IMR-90 (cell line): Measurements from ENCODE around the gene CDC5L. TPM values are rescaled to one million over a fixed set of nuclear protein-coding genes. Genes with fewer than 3 reads are reported as not detected.
A peak's percentile ranks its signal among the peaks of the same experiment; 100 is the strongest.

Experiments used
- ATAC-seq: fragments of 200-7000 bp; cut with Tn5 transposase; 2 replicates; pipeline ENCODE4 v1.9.1; 2020; ENCODE audit warnings: low read depth, mild to moderate bottlenecking, moderate library complexity
- BruUV-seq: library from RNA; stranded (reverse); fragments of 400-500 nt; replicated peaks from 2 replicates; lab custom pipeline; 2021; lab: Mats Ljungman, UMichigan
- CTCF ChIA-PET: fragments of 300-600 bp; formaldehyde crosslinking; extraction: SDS; loops from one replicate; lab custom pipeline; 2021; ENCODE audit warnings: antibody characterized with exemption; lab: Yijun Ruan, JAX
- POLR2A ChIA-PET: fragments of 300-600 bp; sonication (Branson Sonifier 250); formaldehyde crosslinking; loops from one replicate; lab custom pipeline; 2022; ENCODE audit warnings: antibody characterized with exemption; ENCODE audit not compliant: unreplicated experiment; lab: Charles Lee
- DNase-seq: peaks from one replicate; pipeline ENCODE4 v3.0.0; 2013
- H2AFZ ChIP-seq: replicated peaks from 2 replicates; pipeline ENCODE3; 2013; ENCODE audit warnings: low read length, mild to moderate bottlenecking; ENCODE audit not compliant: poor library complexity
- H2AK5ac ChIP-seq: 2 replicates; pipeline ENCODE4 v1.6.1; 2013; ENCODE audit warnings: low read depth, low read length, inconsistent platforms
- H2AK9ac ChIP-seq: replicated peaks from 2 replicates; pipeline ENCODE3; 2013; ENCODE audit warnings: mild to moderate bottlenecking, low read depth, low read length, moderate library complexity; ENCODE audit not compliant: poor library complexity
- H2BK120ac ChIP-seq: 2 replicates; pipeline ENCODE4 v1.6.1; 2013; ENCODE audit warnings: low read depth, low read length, inconsistent platforms
- H2BK15ac ChIP-seq: 3 replicates; pipeline ENCODE4 v1.6.1; 2013; ENCODE audit warnings: low read depth, low read length, inconsistent platforms
- H2BK20ac ChIP-seq: 2 replicates; pipeline ENCODE4 v1.6.1; 2013; ENCODE audit warnings: low read depth, mild to moderate bottlenecking, inconsistent platforms, low read length, moderate library complexity
- H2BK5ac ChIP-seq: 2 replicates; pipeline ENCODE4 v1.6.1; 2013; ENCODE audit warnings: mild to moderate bottlenecking, low read depth, low read length, inconsistent platforms; ENCODE audit not compliant: poor library complexity, severe bottlenecking
- H3K14ac ChIP-seq: replicated peaks from 2 replicates; pipeline ENCODE4 v1.6.1; 2013; ENCODE audit warnings: low read depth, low read length, inconsistent platforms
- H3K18ac ChIP-seq: 2 replicates; pipeline ENCODE4 v1.6.1; 2013; ENCODE audit warnings: low read depth, low read length, control low read depth
- H3K23ac ChIP-seq: 2 replicates; pipeline ENCODE4 v1.6.1; 2013; ENCODE audit warnings: low read depth, low read length, inconsistent platforms
- H3K27ac ChIP-seq: 2 replicates; pipeline ENCODE4 v1.5.1; 2013; ENCODE audit warnings: mild to moderate bottlenecking, control low read depth, low read length; ENCODE audit not compliant: insufficient read depth
- H3K27me3 ChIP-seq: 2 replicates; pipeline ENCODE4 v1.6.1; 2013; ENCODE audit warnings: low read length; ENCODE audit not compliant: control insufficient read depth, insufficient read depth
- H3K36me3 ChIP-seq: 2 replicates; pipeline ENCODE4 v1.6.1; 2013; ENCODE audit warnings: low read length, mixed read lengths; ENCODE audit not compliant: control insufficient read depth, insufficient read depth
- H3K4ac ChIP-seq: 2 replicates; pipeline ENCODE4 v1.6.1; 2013; ENCODE audit warnings: low read depth, low read length, inconsistent platforms
- H3K4me1 ChIP-seq: 2 replicates; pipeline ENCODE4 v1.6.1; 2013; ENCODE audit warnings: low read length, mixed read lengths; ENCODE audit not compliant: control insufficient read depth, insufficient read depth
- H3K4me2 ChIP-seq: 2 replicates; pipeline ENCODE4 v1.6.1; 2013; ENCODE audit warnings: low read depth, mild to moderate bottlenecking, control low read depth, low read length, moderate library complexity
- H3K4me3 ChIP-seq: 2 replicates; pipeline ENCODE4 v1.5.1; 2013; ENCODE audit warnings: low read depth, mild to moderate bottlenecking, control low read depth, low read length, moderate library complexity; ENCODE audit not compliant: insufficient read depth
- H3K56ac ChIP-seq: 2 replicates; pipeline ENCODE4 v1.6.1; 2013; ENCODE audit warnings: low read length, inconsistent platforms; ENCODE audit not compliant: insufficient read depth; ENCODE audit errors: extremely low read depth
- H3K79me1 ChIP-seq, 2 experiments: 2 replicates each; pipeline ENCODE4 v1.6.1; 2013; ENCODE audit warnings: low read length in 2 of 2, inconsistent platforms in 1 of 2, low read depth in 1 of 2
- H3K9ac ChIP-seq: 2 replicates; pipeline ENCODE4 v1.6.1; 2013; ENCODE audit warnings: low read depth, low read length, control low read depth
- H3K9me1 ChIP-seq: 2 replicates; pipeline ENCODE4 v1.6.1; 2013; ENCODE audit warnings: low read length, inconsistent platforms; ENCODE audit not compliant: insufficient read depth
- H3K9me3 ChIP-seq: 2 replicates; pipeline ENCODE4 v1.6.1; 2013; ENCODE audit warnings: low read length; ENCODE audit not compliant: control insufficient read depth, insufficient read depth
- H4K20me1 ChIP-seq: 2 replicates; pipeline ENCODE4 v1.6.1; 2013; ENCODE audit warnings: low read length, inconsistent platforms; ENCODE audit not compliant: insufficient read depth
- H4K5ac ChIP-seq: 2 replicates; pipeline ENCODE4 v1.6.1; 2013; ENCODE audit warnings: mild to moderate bottlenecking, low read depth, low read length, control low read depth
- H4K8ac ChIP-seq, 2 experiments: 2 replicates each; pipeline ENCODE4 v1.6.1; 2013; ENCODE audit warnings: low read depth in 2 of 2, low read length in 2 of 2, control low read depth in 1 of 2, inconsistent platforms in 1 of 2
- H4K91ac ChIP-seq: 2 replicates; pipeline ENCODE4 v1.6.1; 2013; ENCODE audit warnings: low read depth, low read length, inconsistent platforms; ENCODE audit not compliant: insufficient read depth
- CEBPB ChIP-seq: IDR thresholded peaks from 2 replicates; pipeline ENCODE4 v1.6.1; 2012; ENCODE audit warnings: low read depth, low read length, improper control_type of control experiment
- FOS ChIP-seq: fragments of 150-350 bp; IDR thresholded peaks from 2 replicates; pipeline ENCODE4 v1.6.1; 2016; ENCODE audit warnings: low read depth, low read length
- MAFK ChIP-seq: IDR thresholded peaks from 2 replicates; pipeline ENCODE4 v1.6.1; 2012; ENCODE audit warnings: low read depth, low read length, improper control_type of control experiment
- RAD21 ChIP-seq: IDR thresholded peaks from 2 replicates; pipeline ENCODE4 v1.6.1; 2012; ENCODE audit warnings: low read length, improper control_type of control experiment
- WGBS, 2 experiments: methylation state at CpG; one replicate each; pipeline versions ENCODE4 v1.1.5 to v1.1.7; 2013; ENCODE audit warnings: missing lambda C conversion rate in 2 of 2; ENCODE audit not compliant: insufficient read length in 1 of 2; ENCODE audit errors: extremely low coverage in 2 of 2; 5-methylcytosine and 5-hydroxymethylcytosine counted together
- dilution Hi-C: fragments of 300-500 bp; cut with HindIII; formaldehyde crosslinking; loops from one replicate; pipeline ENCODE4 v1.14.3; 2018; ENCODE audit warnings: low sequenced_read_pairs; ENCODE audit not compliant: unreplicated experiment
- in situ Hi-C: fragments of 300-500 bp; cut with MboI; formaldehyde crosslinking; loops from 3 replicates; pipeline ENCODE4 v1.14.3; 2019; ENCODE audit warnings: low sequenced_read_pairs, inconsistent platforms, mixed read lengths
- intact Hi-C: fragments of 100-400 bp; cut with micrococcal nuclease; formaldehyde crosslinking; loops from 2 replicates; pipeline ENCODE4 v1.10.0; 2022
- polyA plus RNA-seq, 3 experiments: library from polyadenylated mRNA; depleted of rRNA; stranded (reverse); fragments of >200 nt; gene quantifications; 2 replicates each; pipeline ENCODE4 v1.2.3, GENCODE V29; 2012; ENCODE audit warnings: low replicate concordance in 1 of 3
- total RNA-seq: library from RNA; depleted of rRNA; stranded (reverse); fragments of >200 nt; gene quantifications from 2 replicates; pipeline ENCODE4 v1.2.3, GENCODE V29; 2012
- TF ChIP-seq, protein P1 (sequence below): conservative IDR thresholded peaks from 2 replicates; pipeline ENCODE4 v1.5.1; 2012; ENCODE audit warnings: mild to moderate bottlenecking, low read depth, low read length, improper control_type of control experiment

The CDC5L gene
- total and polyA plus RNA-seq, 2 of the 4 experiments (the other 2 are of a cell fraction), result 9.9 to 17.7 TPM

DNA sequence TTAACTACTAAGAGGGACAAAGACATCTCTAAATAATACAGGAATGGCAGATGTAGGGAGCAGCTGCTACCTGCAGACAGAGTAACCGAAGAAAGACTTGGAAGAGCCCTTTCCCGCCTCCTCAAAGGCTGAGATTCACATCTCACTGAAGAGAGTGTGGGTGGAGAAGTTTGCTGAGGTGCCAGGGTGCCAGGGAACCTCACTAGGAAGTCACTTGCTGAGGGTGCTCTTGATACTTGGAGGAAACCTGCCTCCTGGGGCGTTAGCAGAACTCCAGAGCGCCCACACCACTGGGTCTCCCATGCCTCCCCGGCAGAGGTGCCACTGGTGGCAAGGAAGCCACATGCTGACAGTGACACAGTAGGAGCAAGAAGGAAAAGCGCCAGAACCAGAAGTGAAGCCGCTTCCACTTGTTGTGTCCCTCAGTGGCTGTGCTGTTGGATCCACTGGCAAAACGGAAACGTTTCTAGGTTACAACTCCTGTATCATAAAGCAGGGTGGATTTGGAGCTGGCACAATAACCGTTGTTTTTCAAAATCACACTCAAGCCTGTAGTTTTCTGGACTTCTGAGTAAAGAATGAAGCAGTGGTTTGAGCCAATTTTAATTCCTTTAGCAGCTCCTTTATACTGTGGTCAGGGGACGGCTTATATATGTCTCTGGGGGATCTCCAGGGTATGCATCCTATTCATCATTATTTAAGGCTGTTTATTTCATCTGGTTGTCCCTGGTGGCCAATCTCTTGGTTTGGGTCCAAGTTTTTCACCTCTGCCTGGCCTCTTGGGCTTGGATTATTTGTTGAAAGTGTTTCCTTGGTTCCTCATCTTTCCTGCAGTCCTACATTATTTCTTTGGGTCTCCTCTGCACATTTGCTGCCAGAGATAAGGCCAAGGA is 64.5 kb downstream of the CDC5L start (continued):
- TF ChIP-seq, protein P1, sequence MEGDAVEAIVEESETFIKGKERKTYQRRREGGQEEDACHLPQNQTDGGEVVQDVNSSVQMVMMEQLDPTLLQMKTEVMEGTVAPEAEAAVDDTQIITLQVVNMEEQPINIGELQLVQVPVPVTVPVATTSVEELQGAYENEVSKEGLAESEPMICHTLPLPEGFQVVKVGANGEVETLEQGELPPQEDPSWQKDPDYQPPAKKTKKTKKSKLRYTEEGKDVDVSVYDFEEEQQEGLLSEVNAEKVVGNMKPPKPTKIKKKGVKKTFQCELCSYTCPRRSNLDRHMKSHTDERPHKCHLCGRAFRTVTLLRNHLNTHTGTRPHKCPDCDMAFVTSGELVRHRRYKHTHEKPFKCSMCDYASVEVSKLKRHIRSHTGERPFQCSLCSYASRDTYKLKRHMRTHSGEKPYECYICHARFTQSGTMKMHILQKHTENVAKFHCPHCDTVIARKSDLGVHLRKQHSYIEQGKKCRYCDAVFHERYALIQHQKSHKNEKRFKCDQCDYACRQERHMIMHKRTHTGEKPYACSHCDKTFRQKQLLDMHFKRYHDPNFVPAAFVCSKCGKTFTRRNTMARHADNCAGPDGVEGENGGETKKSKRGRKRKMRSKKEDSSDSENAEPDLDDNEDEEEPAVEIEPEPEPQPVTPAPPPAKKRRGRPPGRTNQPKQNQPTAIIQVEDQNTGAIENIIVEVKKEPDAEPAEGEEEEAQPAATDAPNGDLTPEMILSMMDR, result no peak

DNA sequence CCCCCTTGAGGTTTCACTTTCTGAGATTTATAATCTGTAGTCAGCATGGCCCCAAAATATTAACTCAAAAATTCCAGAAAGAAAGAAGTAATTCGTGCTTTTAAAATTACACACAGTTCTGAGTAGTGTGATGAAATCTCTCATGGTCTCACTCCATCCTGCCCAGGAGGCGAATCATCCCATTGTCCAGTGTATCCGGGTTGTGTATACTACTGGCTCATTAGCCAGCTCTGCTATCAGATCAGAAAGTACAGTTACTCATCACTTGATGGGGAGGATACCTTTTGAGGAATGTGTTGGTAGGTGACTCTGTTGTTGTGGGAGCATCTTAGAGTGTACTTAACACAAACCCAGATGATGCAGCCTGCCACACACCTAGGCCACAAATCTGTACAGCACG is 65.2 kb downstream of the CDC5L start:
- Histone ChIP-seq H3K9me3 (no peaks in the 10 kb centered on the region), H3K79me1 (peaks cover 0 to 8% of the 10 kb centered on the region in 2 experiments; a peak in 2 of 4 replicates), H4K8ac (peak overlapping the region in 1 of 2 experiments; percentile 36; a peak in 1 of 4 replicates), H2AK9ac (no peak overlapping the region), H3K27ac (peak overlapping the region; percentile 48; the same call in 1 of the 2 replicates), H3K4me2 (peak overlapping the region; percentile 77), H3K56ac (no peak overlapping the region; the same call in 1 of the 2 replicates), H2AK5ac (peak overlapping the region; percentile 54; the same call in 1 of the 2 replicates), H3K9me1 (peaks cover 13% of the 10 kb centered on the region), H3K4me3 (no peak overlapping the region), H3K14ac (peak overlapping the region; percentile 62), H4K91ac (no peak overlapping the region), H3K4me1 (peaks cover 17% of the 10 kb centered on the region), H2BK120ac (no peak overlapping the region), H3K36me3 (peaks cover 6% of the 10 kb centered on the region; the same call in 1 of the 2 replicates), H2AFZ (no peak overlapping the region), H2BK15ac (no peak overlapping the region), H3K18ac (peak overlapping the region; percentile 13; the same call in 1 of the 2 replicates), H3K27me3 (no peaks in the 10 kb centered on the region), H3K9ac (no peak overlapping the region), H2BK5ac (peak overlapping the region; percentile 61), H2BK20ac (no peak overlapping the region), H4K5ac (no peak overlapping the region; the same call in 1 of the 2 replicates), H4K20me1 (no peaks in the 10 kb centered on the region), H3K4ac (0 out of 2 replicates have a peak overlapping the region, but pooled peaks have one; percentile 33), H3K23ac (0 out of 2 replicates have a peak overlapping the region, but pooled peaks have one; percentile 5)
- peak; percentile 87 for DNase-seq
- BruUV-seq, result no TSS peak
- no CpG with 5 or more reads among the region's 4 CpGs for WGBS, 2 experiments
- dilution Hi-C loops, result no loop called here
- peak; percentile 81 for ATAC-seq
- intact Hi-C loops, result no loop called here
- ChIA-PET POLR2A (no interaction called here), CTCF (interaction anchor here (1.2 kb wide), 1 partner anchor 13 kb away, joined by 3 read pairs; no protein-coding TSS in a partner anchor)
- in situ Hi-C loops, result no loop called here
- TF ChIP-seq MAFK, result no peak
- TF ChIP-seq RAD21, result no peak
- TF ChIP-seq CEBPB, result peak; percentile 90
- peak; percentile 39; the same call in 1 of the 2 replicates for TF ChIP-seq FOS
- TF ChIP-seq, protein P1, result no peak
